Esophagus squamous epithelium (tissue), 5 donors: ENCODE results near the gene PNMA1. TPM values are rescaled to one million over a fixed set of nuclear protein-coding genes. Genes with fewer than 3 reads are reported as not detected.

Experiments used
- DNase-seq: peaks from one replicate; lab custom pipeline; 2025; lab: John Stamatoyannopoulos, UW
- H3K27ac ChIP-seq, 4 donors: fragments of 200-600 bp; sonication (generic); one replicate each; pipeline ENCODE4 v1.5.1; 2016 to 2019; ENCODE audit warnings: mild to moderate bottlenecking in 1 of 4
- H3K27me3 ChIP-seq, 4 donors: fragments of 200-600 bp; sonication (generic); 1 replicate in 3 of 4; 2 replicates in 1 of 4; pipeline versions ENCODE4 v1.5.1 to v1.6.0; 2017 to 2021; ENCODE audit warnings: antibody characterized with exemption in 1 of 4
- H3K36me3 ChIP-seq, 3 donors: fragments of 200-600 bp; sonication (generic); one replicate each; pipeline ENCODE4 v1.5.1; 2016 to 2019
- H3K4me1 ChIP-seq, 3 donors: fragments of 200-600 bp; sonication (generic); one replicate each; pipeline ENCODE4 v1.5.1; 2017 to 2019
- H3K4me3 ChIP-seq, 4 donors: fragments of 200-600 bp; sonication (generic); 1 replicate in 3 of 4; 2 replicates in 1 of 4; pipeline ENCODE4 v1.5.1; 2016 to 2019; ENCODE audit warnings: mild to moderate bottlenecking in 2 of 4, moderate library complexity in 1 of 4
- H3K9me3 ChIP-seq, 3 donors: fragments of 200-600 bp; sonication (generic); one replicate each; pipeline ENCODE4 v1.5.1; 2016 to 2019
- POLR2A ChIP-seq, 4 donors: fragments of 450-650 bp; IDR thresholded peaks; one replicate each; pipeline ENCODE4 v1.6.1; 2017; ENCODE audit warnings: antibody characterized with exemption in 4 of 4, mild to moderate bottlenecking in 4 of 4, moderate library complexity in 3 of 4
- WGBS, 2 donors: methylation state at CpG; one replicate each; pipeline ENCODE4 v1.1.5; 2018; 5-methylcytosine and 5-hydroxymethylcytosine counted together
- intact Hi-C: fragments of 100-400 bp; cut with DNase I; formaldehyde crosslinking; loops from one replicate; pipeline ENCODE4 v1.15.0; 2022
- total RNA-seq, 4 donors: library from RNA; depleted of rRNA; stranded (reverse); fragments of >200 nt; gene quantifications; one replicate each; pipeline ENCODE4 v1.1.0, GENCODE V29; 2016
- TF ChIP-seq, protein P1 (sequence below), 6 experiments: fragments of 450-650 bp in 4 of 6; fragments of 200-600 bp in 2 of 6; sonication (generic) in 2 of 6; IDR thresholded peaks; one replicate each; pipeline ENCODE4 v1.5.1; 2016 to 2019; ENCODE audit warnings: antibody characterized with exemption in 6 of 6, mild to moderate bottlenecking in 4 of 6, moderate library complexity in 4 of 6
- donor health status: DM: yes; HTN: yes; CAD: no.

PNMA1 gene
- total RNA-seq, 4 donors from 2014 or later, result 4.2 to 13.9 (median 7.2) TPM

DNA sequence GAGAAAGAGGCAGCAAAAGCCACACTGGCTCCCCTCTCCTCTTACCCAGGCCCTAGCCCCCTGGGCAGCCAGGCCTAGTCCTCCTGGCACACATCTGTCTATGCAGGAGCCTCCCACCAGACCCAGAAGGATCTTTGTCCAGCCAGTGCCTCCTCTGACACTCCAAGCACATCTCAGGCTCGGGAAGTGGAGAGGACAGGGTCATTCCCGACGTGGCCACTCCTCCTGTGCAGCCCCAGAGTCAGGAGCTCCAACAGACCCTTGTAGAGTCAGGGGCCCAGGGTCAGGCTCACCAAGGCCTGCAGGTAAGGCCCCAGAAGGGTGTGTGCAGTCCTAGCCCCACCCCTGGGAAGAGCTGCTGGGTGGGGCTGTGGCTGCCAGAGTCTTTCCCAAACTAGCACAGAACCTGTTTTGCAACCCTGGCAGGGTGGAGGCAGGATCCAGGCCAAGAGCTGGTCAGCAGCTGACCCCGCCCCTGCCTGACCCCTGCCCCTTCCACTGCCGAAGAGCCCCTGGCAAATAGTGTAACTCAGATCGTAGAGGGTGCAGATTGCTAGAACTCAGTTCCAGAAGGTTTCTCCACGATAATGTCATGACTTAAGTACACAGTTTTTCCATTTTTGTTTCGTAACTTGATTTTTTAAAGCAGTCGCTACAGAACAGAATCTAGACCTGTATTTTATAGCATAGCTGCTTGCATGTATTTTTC lies 26.6 kb upstream of the PNMA1 start:
- no peak for TF ChIP-seq POLR2A (IDR thresholded peaks at IDR 0.05)
- Histone ChIP-seq H3K27ac (peak overlapping the region; percentile 85 to 100 (median 94)), H3K36me3 (peaks cover 25 to 43% (median 26%) of the 10 kb centered on the region in 3 donors), H3K4me1 (peaks cover 67 to 77% (median 67%) of the 10 kb centered on the region in 3 donors), H3K4me3 (peak overlapping the region in 3 of 4 donors; percentile 27 to 58 (median 33)), H3K9me3 (no peaks in the 10 kb centered on the region), H3K27me3 (no peaks in the 10 kb centered on the region)
- WGBS, 2 donors, result 11 to 13% methylated on average over 5 of the region's 9 CpGs
- intact Hi-C loops, result no loop called here
- DNase-seq, result no peak

DNA sequence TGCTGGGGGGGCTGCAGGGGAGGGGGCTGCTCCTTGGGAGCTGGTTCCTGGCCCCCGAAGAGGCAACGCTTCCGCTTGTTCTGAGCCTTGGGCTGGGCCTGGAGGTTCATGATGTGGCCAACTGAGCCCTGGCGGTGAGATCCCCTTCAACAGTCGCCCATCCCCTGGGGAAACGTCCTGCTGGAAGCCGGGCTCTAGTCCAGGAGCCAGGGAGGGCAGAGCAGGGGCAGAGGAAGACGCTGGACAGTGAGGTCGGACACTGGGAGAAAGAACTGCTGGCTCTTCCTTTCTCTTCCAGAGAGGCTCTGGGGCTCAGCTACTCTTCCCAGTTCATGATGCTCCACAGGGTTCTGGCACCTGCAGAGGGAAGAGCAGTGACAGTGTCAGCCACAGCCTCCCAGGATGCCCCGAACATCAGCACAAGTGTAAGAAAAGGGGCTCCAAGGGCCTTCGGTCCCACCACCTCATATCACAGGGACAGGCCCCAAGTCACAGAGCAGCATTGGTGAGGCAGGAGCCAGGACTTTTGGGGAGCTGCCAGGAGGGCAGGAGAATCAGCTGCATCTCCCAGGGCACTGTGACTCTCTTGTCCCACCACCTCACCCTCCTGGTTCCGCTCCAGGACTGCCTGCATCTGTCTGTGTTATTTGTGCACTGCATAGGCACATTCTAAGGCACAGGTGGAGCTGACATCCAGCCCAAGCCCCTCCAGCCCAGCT lies 25.9 kb upstream of the PNMA1 start:
- 46 to 83% methylated on average over 2 to 3 of the region's 12 CpGs for WGBS, 2 donors
- peak overlapping the region in 3 of 4 donors; percentile 27 to 58 (median 33) for H3K4me3 ChIP-seq
- intact Hi-C loops, result no loop called here

DNA sequence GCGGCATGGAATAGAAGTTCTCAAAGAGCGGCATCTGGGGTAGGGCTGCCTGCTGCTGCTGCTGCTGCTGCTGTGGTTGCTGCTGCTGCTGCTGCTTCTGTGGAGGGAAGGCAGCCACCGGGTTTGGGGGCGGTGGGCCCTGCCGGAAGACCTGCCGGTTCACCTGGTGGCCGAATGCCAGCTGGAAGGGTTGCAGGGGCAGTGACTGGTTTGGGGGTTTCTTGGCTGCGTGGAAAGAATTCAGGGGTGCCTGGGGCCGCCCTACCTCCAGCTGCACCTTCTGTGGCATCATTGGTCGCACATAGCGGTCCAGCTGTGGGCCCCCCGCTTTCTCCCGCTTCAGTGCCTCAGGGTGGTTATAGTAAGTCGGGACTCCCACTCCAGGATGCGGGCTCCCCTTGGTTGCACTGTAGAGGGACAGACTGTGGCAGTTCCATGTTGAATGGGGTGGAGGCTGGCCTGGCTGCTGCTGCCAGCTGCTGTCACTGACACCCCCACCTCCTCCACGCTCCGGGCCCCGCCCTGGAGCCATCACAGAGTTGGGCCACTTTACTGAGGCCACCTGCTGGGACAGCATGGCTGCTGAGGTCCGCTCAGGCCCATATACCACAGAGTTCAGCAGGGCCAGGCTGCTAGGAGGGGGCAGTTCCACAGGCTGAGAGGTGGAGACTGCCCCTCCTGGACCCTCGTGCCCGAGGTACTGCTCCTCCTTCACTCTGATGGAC lies 25.2 kb upstream of the PNMA1 start:
- no peak for DNase-seq
- WGBS, 2 donors, result 79 to 80% methylated on average over 4 to 7 of the region's 21 CpGs
- intact Hi-C loops, result no loop called here

More for the DNA sequence above, 25.9 kb upstream of the PNMA1 start:
- TF ChIP-seq POLR2A (IDR thresholded peaks at IDR 0.05), result no peak
- TF ChIP-seq, protein P1, sequence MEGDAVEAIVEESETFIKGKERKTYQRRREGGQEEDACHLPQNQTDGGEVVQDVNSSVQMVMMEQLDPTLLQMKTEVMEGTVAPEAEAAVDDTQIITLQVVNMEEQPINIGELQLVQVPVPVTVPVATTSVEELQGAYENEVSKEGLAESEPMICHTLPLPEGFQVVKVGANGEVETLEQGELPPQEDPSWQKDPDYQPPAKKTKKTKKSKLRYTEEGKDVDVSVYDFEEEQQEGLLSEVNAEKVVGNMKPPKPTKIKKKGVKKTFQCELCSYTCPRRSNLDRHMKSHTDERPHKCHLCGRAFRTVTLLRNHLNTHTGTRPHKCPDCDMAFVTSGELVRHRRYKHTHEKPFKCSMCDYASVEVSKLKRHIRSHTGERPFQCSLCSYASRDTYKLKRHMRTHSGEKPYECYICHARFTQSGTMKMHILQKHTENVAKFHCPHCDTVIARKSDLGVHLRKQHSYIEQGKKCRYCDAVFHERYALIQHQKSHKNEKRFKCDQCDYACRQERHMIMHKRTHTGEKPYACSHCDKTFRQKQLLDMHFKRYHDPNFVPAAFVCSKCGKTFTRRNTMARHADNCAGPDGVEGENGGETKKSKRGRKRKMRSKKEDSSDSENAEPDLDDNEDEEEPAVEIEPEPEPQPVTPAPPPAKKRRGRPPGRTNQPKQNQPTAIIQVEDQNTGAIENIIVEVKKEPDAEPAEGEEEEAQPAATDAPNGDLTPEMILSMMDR (IDR thresholded peaks at IDR 0.05), result no peak
- peaks cover 28 to 50% (median 29%) of the 10 kb centered on the region in 3 donors for H3K36me3 ChIP-seq
- H3K27me3 ChIP-seq, result no peaks in the 10 kb centered on the region
- peak overlapping the region; percentile 85 to 100 (median 94) for H3K27ac ChIP-seq
- no peak for DNase-seq
- H3K4me1 ChIP-seq, result peaks cover 59 to 70% (median 60%) of the 10 kb centered on the region in 3 donors
- no peaks in the 10 kb centered on the region for H3K9me3 ChIP-seq

DNA sequence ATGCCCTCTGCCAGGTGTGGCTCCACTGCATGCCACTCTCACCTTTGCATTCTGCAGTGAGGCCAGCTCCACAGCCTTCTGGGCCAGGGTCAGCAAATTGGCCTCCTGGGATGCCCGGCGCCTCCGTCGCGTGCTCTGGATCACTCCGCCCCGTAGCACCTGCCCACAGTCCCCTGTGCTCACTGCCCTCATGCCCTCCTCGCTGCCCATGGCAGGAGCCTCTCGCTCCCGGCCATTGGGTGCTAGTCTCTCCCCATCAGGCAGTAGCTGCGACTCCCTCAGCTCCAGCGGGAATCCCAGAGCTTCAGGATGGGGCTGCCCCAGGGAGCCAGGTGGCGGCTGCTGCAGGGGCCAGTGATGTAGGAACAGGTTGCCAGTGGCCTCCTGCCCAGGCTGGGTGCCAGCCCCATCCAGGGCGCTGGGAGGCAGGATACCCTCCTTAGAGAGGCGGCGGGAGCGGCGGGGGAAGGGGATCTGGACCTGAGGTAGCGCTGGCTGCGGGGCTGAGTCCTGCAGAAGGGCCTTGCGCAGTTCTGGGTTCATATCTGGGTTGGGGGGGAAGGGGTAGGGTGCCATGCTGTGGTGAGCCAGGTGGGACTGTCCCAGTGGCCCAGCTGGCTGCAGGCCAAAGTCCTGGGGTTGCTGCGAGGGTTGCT lies 24.5 kb upstream of the PNMA1 start:
- Histone ChIP-seq H3K4me3 (no peak overlapping the region), H3K4me1 (peaks cover 45 to 56% (median 46%) of the 10 kb centered on the region in 3 donors), H3K27me3 (no peaks in the 10 kb centered on the region), H3K27ac (peak overlapping the region; percentile 85 to 100 (median 94)), H3K36me3 (peaks cover 29 to 64% (median 32%) of the 10 kb centered on the region in 3 donors), H3K9me3 (no peaks in the 10 kb centered on the region)
- 78 to 85% methylated on average over 8 to 11 of the region's 22 CpGs for WGBS, 2 donors
- no peak for DNase-seq
- intact Hi-C loops, result no loop called here
- no peak for TF ChIP-seq POLR2A (IDR thresholded peaks at IDR 0.05)
- TF ChIP-seq, protein P1 (IDR thresholded peaks at IDR 0.05), result no peak

More for the DNA sequence above, 25.2 kb upstream of the PNMA1 start:
- H3K36me3 ChIP-seq, result peaks cover 29 to 57% (median 30%) of the 10 kb centered on the region in 3 donors
- no peaks in the 10 kb centered on the region for H3K9me3 ChIP-seq
- no peak overlapping the region for H3K4me3 ChIP-seq
- no peak for TF ChIP-seq POLR2A (IDR thresholded peaks at IDR 0.05)
- TF ChIP-seq, protein P1 (IDR thresholded peaks at IDR 0.05), result no peak
- H3K4me1 ChIP-seq, result peaks cover 52 to 63% (median 53%) of the 10 kb centered on the region in 3 donors
- H3K27ac ChIP-seq, result peak overlapping the region; percentile 85 to 100 (median 94)
- H3K27me3 ChIP-seq, result no peaks in the 10 kb centered on the region

DNA sequence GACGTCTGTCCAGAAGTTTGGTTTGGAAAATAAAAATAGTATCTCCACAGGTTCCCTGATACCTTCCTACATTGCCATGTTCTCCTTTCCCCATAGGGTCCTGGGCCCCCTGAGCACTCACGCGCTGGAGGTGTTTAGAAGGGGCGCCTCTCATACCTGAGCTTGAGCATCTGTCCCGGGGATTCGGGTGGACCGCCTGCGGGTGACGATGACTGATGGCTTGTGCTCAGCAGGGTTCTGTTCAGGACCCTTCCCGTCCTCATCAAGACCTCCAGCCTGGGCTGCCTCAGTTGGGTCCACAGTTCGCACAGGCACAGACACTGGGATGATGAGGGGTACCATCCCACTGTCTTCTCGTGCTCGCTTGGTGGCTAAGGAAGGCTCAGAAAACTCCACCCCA lies 22.7 kb upstream of the PNMA1 start:
- DNase-seq, result no peak
- H3K36me3 ChIP-seq, result peaks cover 29 to 82% (median 32%) of the 10 kb centered on the region in 3 donors
- H3K4me3 ChIP-seq, result no peak overlapping the region
- TF ChIP-seq, protein P1 (IDR thresholded peaks at IDR 0.05), result no peak
- TF ChIP-seq POLR2A (IDR thresholded peaks at IDR 0.05), result no peak
- 95% methylated on average over 8 to 11 of the region's 13 CpGs for WGBS, 2 donors
- intact Hi-C loops, result no loop called here
- H3K27me3 ChIP-seq, result no peaks in the 10 kb centered on the region
- H3K9me3 ChIP-seq, result no peaks in the 10 kb centered on the region
- H3K27ac ChIP-seq, result peak overlapping the region in 2 of 4 donors; percentile 4 to 19
- peaks cover 27 to 43% (median 28%) of the 10 kb centered on the region in 3 donors for H3K4me1 ChIP-seq
